IPS DF 4.7 (cell line): ENCODE results near the gene PSMA7.
"Not testable (repeated sequence)": the region's sequence is repeated elsewhere in the genome, so short reads cannot be mapped to it uniquely, and the experiment has no call there.

Source experiments
- DNase-seq: peaks from one replicate; pipeline ENCODE4 v3.0.0-alpha.2; 2013; ENCODE audit warnings: low spot score; ENCODE audit errors: extremely low read depth

Gene PSMA7

DNA sequence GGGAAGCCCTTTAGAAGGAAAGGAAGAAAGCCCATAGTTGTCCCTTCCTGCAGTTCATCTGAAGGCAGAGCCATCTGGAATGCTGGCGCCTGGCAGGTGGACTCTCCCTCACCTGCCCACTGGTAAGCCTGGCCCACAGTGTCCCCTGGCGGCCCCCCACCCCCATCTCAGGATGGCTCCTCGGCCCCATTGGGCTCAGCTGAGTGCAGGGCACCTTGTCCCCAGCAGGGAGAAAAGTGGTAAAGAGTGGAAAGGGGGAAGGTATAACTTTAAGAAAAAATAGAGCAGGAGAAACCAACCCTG, 13.0 kb upstream of the PSMA7 start:
- no peak for DNase-seq

GRCh38 chr20:62155428-62156253, 12.4 kb upstream of the PSMA7 start:
- no peak for DNase-seq

- no peak for DNase-seq
These were observed 8.7 kb upstream of the PSMA7 start for GRCh38 chr20:62151835-62152364.

DNA sequence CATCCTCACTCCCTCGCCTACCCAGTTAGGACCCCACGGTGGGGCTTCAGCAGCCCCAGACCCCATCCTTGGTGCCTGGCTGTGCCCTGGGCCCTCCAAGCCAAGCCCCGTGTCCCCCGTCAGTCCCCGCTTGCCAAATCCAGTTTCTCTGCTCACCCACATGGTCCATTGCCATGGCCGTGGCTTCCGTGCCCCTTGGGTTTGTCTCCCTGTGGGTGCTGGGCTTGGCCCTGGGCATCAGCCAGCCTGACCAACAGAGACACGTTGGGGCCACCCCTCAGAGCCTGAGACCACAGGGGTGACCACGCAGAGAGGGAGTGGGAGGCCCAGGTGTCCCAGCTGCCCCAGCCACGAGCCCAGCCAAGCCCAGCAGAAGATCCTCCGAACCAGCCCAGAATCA, 8.0 kb upstream of the PSMA7 start:
- no peak for DNase-seq

DNA sequence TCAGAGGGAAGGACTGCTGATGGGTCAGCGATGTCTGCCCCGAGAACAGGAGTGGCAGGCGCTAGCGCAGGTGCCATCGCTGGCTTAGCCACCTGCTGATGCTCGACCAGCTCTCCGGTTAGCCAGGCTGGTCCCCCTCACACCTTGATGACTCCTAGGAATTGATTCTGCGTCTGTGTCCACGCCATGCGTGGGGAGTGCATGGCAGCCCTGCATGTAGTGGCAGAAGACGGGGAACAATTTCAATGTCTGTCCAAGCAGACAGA, 7.0 kb upstream of the PSMA7 start:
- no peak for DNase-seq

- no peak for DNase-seq
These were observed 6.5 kb upstream of the PSMA7 start for GRCh38 chr20:62149532-62150309.

DNA sequence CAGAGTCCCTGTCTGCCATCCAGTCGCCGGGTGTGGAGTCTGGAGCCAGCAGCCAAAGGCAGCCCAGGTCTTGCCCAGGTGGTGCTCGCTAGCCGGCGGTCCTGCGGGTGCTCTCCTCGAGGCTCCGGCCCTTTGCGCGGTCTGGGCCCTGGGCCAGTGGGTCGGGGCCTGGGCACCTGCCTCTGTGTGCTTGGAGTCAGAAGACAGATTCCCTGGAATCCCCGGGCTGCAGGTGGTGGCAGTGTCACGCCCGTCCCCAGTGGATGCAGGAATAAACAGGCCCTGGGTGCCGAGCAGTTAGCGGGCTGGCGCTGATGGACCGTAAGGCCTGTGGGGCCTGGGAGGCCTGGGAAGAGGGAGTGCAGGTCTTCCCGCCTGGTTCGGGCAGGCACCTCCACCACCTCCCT, 5.7 kb upstream of the PSMA7 start:
- DNase-seq: no peak

- not testable (repeated sequence) for DNase-seq
These were observed 5.2 kb upstream of the PSMA7 start for GRCh38 chr20:62148383-62148782.

DNA sequence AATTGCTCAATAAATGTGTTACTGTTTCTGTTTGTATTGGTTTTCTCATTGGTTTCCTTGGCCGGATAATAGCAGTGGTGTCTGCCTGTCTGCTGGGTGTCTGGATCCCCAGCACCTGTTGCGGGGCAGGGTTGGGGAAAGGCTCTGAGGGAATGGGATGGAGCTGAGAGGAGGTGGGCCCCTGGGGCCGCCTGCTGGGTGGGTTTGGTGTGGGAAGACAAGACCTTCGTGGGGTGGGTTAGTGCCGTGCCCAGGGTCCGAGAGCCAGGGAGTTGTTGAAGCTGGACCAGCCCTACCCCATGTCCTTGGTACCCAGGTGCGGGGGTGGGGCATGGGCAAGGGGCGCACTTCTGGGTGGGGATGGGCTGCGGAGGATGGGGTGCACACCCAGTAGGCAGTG, 4.3 kb upstream of the PSMA7 start:
- no peak for DNase-seq

- DNase-seq: no peak
These were observed 3.9 kb upstream of the PSMA7 start for GRCh38 chr20:62147125-62147524.

DNA sequence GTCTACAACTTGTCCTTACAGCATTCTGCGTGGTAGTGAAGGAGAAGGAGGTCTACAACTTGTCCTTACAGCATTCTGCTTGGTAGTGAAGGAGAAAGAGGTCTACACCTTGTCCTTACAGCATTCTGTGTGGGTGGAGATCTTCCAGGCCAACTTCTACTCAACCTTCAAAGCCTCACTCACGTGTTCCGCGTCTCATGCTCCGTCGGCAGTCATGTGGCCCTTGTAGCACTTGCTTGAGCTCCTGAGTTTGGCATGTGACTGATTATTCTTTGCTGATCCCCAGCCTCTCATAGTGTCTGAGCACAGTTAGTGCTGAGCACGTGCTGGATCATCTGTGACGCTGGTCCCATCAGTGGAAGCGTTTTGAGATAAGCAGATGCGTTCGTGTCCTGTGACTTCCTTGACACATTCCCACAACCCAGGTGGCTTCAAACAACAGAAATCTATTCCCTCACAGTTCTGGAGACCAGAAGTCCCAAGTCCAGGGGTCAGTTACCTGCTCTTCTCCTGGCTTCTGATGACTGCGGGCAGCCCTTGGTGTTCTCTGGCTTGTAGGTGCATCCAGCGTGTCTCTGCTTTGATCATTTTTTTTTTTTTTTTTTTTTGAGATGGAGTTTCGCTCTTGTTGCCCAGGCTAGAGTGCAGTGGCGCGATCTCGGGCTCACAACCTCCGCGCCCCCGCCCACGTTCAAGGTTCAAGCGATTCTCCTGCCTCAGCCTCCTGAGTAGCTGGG, 3.0 kb upstream of the PSMA7 start:
- no peak for DNase-seq

- DNase-seq: no peak
These were observed 2.5 kb upstream of the PSMA7 start for GRCh38 chr20:62145688-62146018.

DNA sequence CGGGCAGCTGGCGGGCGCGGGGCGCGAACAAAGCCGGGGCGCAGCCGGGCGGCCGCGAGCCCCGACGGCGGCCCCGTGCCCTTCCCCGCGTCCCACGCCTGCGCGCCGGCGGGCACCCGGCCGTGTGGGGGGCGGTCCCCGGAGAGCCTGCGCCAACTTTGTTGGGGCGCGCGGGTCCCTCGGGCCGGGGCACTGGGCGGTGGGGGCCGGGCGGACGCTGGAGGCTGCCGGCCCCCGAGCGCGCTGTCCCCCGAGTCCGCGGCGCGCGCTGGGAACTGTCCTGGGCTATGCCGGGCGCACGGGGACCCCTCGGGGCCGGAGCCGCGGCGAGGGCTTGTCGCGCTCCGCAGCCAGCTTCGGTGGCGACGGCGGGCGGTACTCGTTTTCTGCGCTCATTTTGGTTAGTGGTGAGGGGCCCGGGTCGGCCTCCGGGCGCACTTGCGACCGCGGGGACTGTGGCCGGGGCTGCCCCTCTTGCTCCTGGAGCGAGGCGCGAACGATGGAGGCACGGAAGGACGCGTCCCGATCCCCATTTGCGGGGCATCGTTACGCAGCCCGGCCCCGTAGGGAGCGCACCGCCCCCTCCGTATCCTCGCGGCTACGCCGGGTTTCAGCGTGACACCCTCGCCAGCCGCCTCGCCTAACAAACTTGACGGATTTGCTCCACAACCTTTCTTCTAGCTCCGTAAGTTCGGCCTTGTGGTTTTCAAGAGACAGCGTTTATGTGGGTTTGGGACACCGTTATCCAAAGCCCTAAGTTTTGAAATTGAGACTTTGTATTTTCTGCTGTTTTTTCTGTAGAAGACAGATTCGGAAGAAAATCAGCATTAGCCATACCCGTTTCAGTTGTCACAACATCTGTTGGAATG, 997 bp upstream of the PSMA7 start:
- no peak for DNase-seq

GRCh38 chr20:62142252-62143080, 728 bp downstream of the PSMA7 start:
- no peak for DNase-seq

GRCh38 chr20:62141397-62142251, 1.6 kb downstream of the PSMA7 start:
- DNase-seq: no peak

DNA sequence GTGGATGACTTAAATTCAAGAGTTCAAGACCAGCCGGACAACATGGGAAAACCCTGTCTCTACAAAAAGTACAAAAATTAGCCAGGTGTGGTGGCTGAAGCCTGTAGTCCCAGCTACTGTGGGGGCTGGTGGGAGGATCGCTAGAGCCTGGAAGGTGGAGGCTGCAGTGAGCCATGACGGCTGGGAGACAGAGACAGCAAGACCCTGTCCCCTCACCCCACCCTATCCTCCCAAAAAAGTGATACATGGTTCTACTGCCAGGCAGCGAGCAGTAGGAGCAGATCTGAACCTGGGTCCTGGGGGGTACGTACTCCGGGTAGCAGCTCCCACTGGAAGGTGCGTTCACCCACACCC, 2.2 kb downstream of the PSMA7 start:
- DNase-seq: no peak

- DNase-seq: no peak
These were observed 3.6 kb downstream of the PSMA7 start for GRCh38 chr20:62139636-62140035.

- DNase-seq: no peak
These were observed 4.3 kb downstream of the PSMA7 start for GRCh38 chr20:62138912-62139311.

- DNase-seq: no peak
These were observed 5.0 kb downstream of the PSMA7 start for GRCh38 chr20:62138204-62138543.
